Activated naive CD4-positive, alpha-beta T cell treated with anti-CD3 and anti-CD28 coated beads, Interleukin-2, amount 50 U/mL, for 24 hours (primary cell): ENCODE data around the gene BMPR2.
"Not testable (repeated sequence)": the region's sequence is repeated elsewhere in the genome, so short reads cannot be mapped to it uniquely, and the experiment has no call there.

Source experiments
- H3K27ac Mint-ChIP-seq: one replicate; pipeline ENCODE4 v1.8.0; 2021; ENCODE audit warnings: mild to moderate bottlenecking, mixed read lengths
- H3K27me3 Mint-ChIP-seq: one replicate; pipeline ENCODE4 v1.8.0; 2021; ENCODE audit warnings: mixed read lengths
- H3K36me3 Mint-ChIP-seq: one replicate; pipeline ENCODE4 v1.8.0; 2021; ENCODE audit warnings: mixed read lengths
- H3K4me1 Mint-ChIP-seq: one replicate; pipeline ENCODE4 v1.8.0; 2021; ENCODE audit warnings: mixed read lengths
- H3K4me3 Mint-ChIP-seq: one replicate; pipeline ENCODE4 v1.8.0; 2021; ENCODE audit warnings: mild to moderate bottlenecking, mixed read lengths
- H3K9me3 Mint-ChIP-seq: one replicate; pipeline ENCODE4 v1.8.0; 2021; ENCODE audit warnings: mixed read lengths

BMPR2 gene

DNA sequence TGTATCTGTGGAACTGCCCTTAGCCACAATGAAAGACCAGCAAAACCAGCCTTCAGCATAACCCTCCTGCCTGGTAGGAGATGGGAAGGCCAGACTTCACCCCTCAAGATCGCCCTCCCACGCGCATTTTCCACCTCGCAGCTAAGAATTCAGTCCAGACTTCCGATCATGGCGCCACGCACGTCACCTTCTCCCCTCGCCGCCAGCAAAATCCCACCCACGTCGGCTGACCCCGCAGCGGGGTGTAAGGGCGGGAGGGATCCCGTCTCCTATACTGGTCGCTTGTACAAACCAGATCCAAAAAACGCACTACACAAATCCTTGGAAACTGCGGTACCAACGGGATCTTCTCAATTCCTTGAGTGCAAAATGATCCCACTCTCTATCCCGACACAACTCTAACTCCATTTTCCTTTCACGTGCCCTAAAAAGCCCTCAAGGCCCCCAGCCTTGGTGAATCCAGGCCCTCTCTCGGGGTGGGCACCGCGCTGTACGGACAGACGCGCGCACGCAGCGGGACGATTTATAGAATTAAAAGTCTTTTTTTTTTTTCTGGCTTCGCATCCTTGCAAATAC is 1.0 kb upstream of the BMPR2 start:
- Mint-ChIP-seq H3K36me3 (no peaks in the 10 kb centered on the region), H3K27me3 (no peaks in the 10 kb centered on the region), H3K4me1 (peaks cover 29% of the 10 kb centered on the region), H3K27ac (peak overlapping the region; percentile 75), H3K9me3 (no peaks in the 10 kb centered on the region), H3K4me3 (peak overlapping the region; percentile 95)

DNA sequence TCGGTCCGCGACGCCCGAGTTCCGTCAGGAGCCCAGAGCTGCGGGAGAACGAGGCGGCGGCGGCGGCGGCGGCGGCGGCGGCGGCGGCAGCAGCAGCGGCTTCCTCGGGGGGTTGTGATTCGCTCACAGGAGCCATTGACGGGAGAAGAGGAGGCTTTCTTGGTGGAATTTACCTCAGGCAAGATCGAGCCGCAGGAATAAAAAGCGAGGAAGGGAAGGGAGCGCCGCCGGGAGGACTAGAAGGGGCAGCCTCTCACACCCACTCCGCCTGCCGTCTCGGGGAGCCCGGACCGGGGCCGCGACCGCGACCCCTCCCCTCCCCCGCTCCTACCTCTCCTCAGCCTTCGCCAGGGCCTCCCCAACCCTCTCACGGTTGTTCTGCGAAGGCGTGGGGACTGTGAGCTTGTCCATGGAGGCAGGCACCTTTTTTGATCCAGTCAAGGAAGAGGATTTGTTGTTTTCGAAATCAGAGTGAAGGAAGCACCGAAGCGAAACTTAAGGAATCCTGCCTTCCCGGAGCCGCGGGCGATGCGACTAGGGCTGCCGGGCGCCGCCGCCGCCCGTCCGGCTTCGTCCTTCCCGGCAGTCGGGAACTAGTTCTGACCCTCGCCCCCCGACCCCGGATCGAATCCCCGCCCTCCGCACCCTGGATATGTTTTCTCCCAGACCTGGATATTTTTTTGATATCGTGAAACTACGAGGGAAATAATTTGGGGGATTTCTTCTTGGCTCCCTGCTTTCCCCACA is 506 bp downstream of the BMPR2 start:
- peak overlapping the region; percentile 62 for H3K27ac Mint-ChIP-seq
- H3K36me3 Mint-ChIP-seq, result no peaks in the 10 kb centered on the region
- H3K9me3 Mint-ChIP-seq, result no peaks in the 10 kb centered on the region
- H3K4me1 Mint-ChIP-seq, result peaks cover 37% of the 10 kb centered on the region
- no peaks in the 10 kb centered on the region for H3K27me3 Mint-ChIP-seq
- peak overlapping the region; percentile 98 for H3K4me3 Mint-ChIP-seq

DNA sequence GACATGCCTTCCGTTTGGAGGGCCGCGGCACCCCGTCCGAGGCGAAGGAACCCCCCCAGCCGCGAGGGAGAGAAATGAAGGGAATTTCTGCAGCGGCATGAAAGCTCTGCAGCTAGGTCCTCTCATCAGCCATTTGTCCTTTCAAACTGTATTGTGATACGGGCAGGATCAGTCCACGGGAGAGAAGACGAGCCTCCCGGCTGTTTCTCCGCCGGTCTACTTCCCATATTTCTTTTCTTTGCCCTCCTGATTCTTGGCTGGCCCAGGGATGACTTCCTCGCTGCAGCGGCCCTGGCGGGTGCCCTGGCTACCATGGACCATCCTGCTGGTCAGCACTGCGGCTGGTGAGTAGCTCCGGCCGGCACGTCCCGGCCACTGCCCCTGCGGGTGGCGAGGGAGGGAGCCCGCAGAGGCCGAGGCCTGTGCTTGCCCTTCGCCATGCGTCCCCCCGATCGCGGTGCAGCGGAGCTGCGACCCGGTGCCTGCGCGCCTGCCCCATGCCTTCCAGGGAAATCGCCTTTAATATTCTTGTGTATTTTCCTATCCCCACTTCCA is 1.2 kb downstream of the BMPR2 start:
- no peaks in the 10 kb centered on the region for H3K36me3 Mint-ChIP-seq
- no peaks in the 10 kb centered on the region for H3K27me3 Mint-ChIP-seq
- H3K4me3 Mint-ChIP-seq, result peak overlapping the region; percentile 98
- peaks cover 39% of the 10 kb centered on the region for H3K4me1 Mint-ChIP-seq
- peak overlapping the region; percentile 72 for H3K27ac Mint-ChIP-seq
- H3K9me3 Mint-ChIP-seq, result no peaks in the 10 kb centered on the region

DNA sequence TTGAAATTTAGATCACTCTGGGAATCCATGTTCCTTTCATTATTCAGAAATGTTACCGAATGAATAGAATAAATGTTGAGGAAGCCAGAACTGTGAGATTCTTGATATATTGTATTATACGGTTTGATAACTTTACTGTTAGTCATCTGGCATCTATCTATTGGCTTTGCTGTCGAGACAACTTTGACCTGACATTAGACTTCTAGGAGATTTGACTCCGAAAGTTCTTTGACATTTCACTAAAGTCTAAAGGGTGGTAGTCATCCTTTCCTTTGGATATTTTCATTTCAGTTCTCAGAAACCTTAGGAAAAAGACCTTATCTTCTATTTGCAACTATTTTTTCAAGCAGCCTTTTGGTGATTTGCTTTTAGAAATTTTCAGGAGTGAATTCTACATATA is 1.9 kb downstream of the BMPR2 start:
- Mint-ChIP-seq H3K27ac (no peak overlapping the region), H3K4me1 (peaks cover 39% of the 10 kb centered on the region), H3K27me3 (no peaks in the 10 kb centered on the region), H3K36me3 (no peaks in the 10 kb centered on the region), H3K4me3 (peak overlapping the region; percentile 98), H3K9me3 (no peaks in the 10 kb centered on the region)

DNA sequence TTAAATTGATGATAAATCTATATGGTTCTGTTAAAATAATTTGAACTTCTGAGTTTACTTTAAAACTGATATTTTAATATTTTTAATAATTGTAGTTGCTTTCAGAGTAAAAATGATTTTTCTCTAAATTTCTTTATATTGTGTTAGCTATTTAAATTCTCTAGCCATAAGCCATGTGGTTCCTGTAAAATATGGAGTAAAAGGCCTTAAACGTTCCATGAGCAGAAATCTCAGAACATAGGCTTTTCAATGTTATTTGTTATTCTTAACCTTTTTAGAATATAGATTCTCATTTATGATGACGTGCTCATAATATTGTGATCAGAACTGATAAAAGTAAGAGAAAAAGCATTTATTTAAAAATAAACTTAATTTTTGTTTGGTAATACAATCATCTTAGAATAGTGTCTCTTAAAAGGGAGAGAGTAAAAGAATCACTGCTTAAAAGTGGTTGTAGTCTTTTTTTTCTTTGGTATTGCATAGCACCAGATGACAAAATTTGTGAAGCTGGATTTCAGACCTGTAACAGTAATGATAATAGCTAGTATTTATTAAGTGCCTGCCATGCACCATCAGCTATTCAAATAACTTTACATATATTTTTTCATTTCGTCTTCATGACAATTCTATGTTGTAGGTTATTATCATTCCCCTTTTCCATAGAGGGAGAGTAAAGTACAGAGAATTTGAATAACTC is 2.7 kb downstream of the BMPR2 start:
- Mint-ChIP-seq H3K36me3 (no peaks in the 10 kb centered on the region), H3K27ac (peak overlapping the region; percentile 65), H3K27me3 (no peaks in the 10 kb centered on the region), H3K9me3 (no peaks in the 10 kb centered on the region), H3K4me1 (peaks cover 39% of the 10 kb centered on the region), H3K4me3 (peak overlapping the region; percentile 98)

DNA sequence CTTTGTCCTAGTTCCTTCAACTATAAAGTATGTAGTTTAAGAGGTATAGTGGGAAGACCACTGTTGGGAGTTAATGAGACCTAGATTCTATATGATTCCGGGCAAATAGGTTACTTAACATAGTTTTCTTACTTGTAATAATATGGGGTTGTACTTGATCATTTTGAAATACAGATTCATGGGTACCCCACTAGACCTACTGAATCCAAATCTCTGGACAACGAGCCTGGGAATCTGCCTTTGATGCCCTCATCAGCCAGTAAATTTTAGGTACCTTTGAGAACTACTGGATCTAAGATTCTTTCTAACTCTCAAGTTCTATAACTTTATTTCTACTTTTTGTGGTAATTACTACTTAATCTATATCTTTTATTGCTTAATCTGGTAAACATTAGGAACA is 6.6 kb downstream of the BMPR2 start:
- no peaks in the 10 kb centered on the region for H3K9me3 Mint-ChIP-seq
- H3K36me3 Mint-ChIP-seq, result peaks cover 5% of the 10 kb centered on the region
- peaks cover 54% of the 10 kb centered on the region for H3K4me1 Mint-ChIP-seq
- H3K4me3 Mint-ChIP-seq, result no peak overlapping the region
- no peak overlapping the region for H3K27ac Mint-ChIP-seq
- no peaks in the 10 kb centered on the region for H3K27me3 Mint-ChIP-seq

DNA sequence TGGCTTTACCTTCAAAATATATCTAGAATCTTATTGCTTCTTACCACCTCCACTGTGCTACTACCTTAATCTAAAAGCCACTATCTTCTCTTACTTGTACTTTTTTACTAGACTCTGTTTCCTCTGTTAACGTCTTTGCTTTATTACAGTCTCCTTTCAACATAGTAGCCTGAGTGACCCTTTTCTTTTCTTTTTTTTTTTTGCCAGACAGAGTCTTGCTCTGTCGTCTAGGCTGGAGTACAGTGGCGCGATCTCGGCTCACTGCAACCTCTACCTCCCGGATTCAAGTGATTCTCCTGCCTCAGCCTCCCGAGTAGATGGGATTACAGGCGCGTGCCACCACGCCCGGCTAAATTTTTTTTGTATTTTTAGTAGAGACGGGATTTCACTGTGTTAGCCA is 10.4 kb downstream of the BMPR2 start:
- not testable (repeated sequence) for H3K27ac Mint-ChIP-seq, H3K4me3 Mint-ChIP-seq, H3K36me3 Mint-ChIP-seq, H3K27me3 Mint-ChIP-seq, H3K9me3 Mint-ChIP-seq
- H3K4me1 Mint-ChIP-seq, result peaks cover 30% of the 10 kb centered on the region

DNA sequence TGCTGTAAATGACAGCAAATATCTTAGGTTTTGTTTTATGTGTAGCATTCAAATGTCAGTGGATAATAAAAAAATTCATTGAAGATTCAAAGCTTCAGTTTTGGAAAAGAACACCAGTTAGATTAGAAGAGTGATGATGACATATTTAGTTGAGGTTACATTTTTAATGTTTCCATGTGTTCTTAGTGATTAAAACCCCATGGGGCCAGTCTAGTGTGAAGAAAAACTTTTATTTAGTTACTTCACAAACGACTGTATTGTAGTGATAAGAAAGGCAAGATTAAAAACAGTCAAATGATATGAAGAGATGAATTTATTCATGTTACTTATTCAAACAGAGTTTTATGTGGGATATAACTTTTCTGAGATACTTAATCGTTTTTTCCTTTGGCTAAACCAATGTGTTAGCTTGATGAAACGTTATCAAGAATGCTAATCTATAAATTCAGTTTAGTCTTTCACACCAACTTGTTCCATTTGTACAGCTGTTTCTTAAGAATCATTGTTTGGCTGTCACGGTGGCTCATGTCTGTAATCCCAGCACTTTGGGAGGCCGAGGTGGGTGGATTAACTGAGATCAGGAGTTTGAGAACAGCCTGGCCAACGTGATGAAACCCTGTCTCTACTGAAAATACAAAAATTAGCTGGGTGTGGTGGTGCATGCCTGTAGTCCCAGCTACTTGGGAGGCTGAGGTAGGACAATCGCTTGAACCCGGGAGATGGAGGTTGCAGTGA is 11.6 kb downstream of the BMPR2 start:
- Mint-ChIP-seq H3K27me3 (no peaks in the 10 kb centered on the region), H3K36me3 (peaks cover 5% of the 10 kb centered on the region), H3K4me1 (peaks cover 27% of the 10 kb centered on the region), H3K9me3 (no peaks in the 10 kb centered on the region), H3K27ac (no peak overlapping the region), H3K4me3 (no peak overlapping the region)

DNA sequence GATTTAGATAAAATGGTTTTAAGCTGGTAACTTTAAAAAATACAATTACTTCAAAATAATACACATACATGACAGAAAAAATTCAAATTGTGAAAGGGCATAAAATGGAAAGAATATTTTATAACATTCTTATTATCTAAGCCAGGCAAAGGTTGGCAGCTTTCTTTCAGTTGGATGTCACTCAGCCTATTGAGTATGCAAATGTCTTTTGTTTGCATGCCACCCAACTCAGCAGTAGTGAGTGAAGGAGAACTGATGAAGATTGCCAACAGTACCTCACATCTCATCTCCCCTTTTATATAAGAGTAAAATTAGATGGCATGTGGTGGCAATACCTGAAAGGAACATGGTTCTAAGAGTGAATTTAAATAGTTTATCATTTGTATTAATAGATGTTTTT is 24.8 kb downstream of the BMPR2 start:
- Mint-ChIP-seq H3K9me3 (no peaks in the 10 kb centered on the region), H3K36me3 (no peaks in the 10 kb centered on the region), H3K4me1 (peaks cover 12% of the 10 kb centered on the region), H3K4me3 (no peak overlapping the region), H3K27me3 (no peaks in the 10 kb centered on the region), H3K27ac (no peak overlapping the region)

DNA sequence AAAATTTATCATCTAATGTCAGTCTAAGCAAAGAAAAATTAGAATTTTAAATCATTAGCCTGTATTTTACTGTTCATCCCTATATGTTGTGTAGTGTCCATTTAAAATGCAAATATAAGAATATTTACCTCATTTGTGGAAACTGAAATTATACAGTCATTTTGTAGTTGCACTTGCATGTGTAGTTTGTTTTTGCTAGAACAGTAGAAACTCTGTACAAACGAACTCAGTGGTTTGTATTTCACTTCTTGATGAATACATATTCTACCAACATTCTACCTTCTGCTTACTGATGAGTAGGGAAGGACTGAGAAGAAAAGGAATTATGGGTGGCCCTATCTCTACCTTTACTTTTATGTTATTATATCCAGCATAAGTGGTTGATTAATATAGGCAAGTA is 29.7 kb downstream of the BMPR2 start:
- Mint-ChIP-seq H3K4me3 (no peak overlapping the region), H3K27me3 (no peaks in the 10 kb centered on the region), H3K9me3 (no peaks in the 10 kb centered on the region), H3K27ac (no peak overlapping the region), H3K4me1 (peaks cover 2% of the 10 kb centered on the region), H3K36me3 (no peaks in the 10 kb centered on the region)

DNA sequence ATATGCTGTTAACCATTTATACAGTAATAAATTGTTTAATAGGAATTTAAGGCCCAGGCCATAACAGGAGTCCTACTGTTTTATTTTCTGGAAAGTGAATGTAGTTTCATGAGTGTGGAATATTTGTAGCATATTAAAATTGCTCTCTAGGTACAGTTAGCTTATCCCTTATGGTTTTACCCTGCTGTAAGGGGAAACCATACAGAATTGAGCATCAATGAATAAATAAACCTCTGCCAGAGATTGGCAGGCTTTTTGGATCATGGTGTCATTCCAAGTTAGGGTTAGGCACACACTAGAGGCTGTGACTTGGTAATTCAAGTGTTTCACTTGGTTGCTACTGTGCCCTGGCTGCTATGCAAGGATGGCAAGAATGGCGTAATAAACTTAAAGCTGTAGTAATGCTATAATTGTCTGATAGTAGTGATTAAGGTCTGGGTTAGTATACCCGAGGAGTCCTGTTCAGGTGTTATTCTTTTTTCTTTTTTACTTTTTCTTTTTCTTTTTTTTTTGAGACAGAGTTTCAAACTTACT is 30.4 kb downstream of the BMPR2 start:
- Mint-ChIP-seq H3K27me3 (no peaks in the 10 kb centered on the region), H3K36me3 (no peaks in the 10 kb centered on the region), H3K4me1 (no peaks in the 10 kb centered on the region), H3K27ac (no peak overlapping the region), H3K4me3 (no peak overlapping the region), H3K9me3 (no peaks in the 10 kb centered on the region)

DNA sequence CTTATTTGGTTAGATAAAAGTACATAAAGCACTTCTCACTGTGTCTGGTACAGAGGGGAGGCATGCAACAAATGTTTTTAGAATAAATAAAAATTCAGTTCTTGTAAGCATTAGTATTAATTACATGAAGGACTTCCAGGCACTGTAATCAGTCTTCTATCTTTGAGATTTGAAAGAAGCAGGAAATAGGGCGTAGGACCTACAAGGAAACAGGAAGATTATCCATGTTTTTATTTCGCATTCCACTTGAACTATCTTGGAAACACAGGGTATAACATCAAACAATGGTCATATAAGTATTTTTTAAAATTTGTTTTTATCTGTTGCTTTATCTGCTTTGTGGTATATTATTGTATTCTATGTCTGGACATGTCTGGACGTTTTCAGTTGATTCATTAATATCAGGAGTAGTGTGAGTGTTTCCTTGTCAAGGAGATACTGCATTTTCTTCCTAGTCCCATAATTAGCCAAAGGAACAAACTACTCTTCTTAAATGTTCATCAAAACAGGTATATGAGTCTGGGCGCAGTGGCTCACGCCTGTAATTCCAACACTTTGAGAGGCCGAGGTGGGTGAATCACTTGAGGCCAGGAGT is 32.5 kb downstream of the BMPR2 start:
- Mint-ChIP-seq H3K4me1 (no peaks in the 10 kb centered on the region), H3K9me3 (no peaks in the 10 kb centered on the region)

DNA sequence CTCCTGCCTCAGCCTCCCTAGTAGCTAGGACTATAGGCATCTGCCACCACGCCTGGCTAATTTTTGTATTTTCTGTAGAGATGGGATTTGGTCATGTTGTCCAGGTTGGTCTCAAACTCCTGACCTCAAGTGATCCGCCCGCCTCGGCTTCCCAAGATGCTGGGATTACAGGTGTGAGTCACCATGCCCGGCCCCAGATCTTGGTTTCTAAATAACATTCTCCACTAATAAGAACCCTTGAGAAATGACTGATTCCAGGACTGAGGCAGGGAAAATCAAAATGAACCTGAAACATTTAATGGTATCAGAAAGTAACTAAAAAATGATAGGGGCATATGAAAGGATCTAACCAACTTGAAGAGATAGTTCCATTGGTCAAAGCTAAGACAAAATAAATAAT is 34.0 kb downstream of the BMPR2 start:
- no peaks in the 10 kb centered on the region for H3K36me3 Mint-ChIP-seq
- no peak overlapping the region for H3K27ac Mint-ChIP-seq
- H3K4me3 Mint-ChIP-seq, result no peak overlapping the region
- H3K27me3 Mint-ChIP-seq, result no peaks in the 10 kb centered on the region
- H3K9me3 Mint-ChIP-seq, result no peaks in the 10 kb centered on the region
- no peaks in the 10 kb centered on the region for H3K4me1 Mint-ChIP-seq

More for the DNA sequence above, 32.5 kb downstream of the BMPR2 start:
- Mint-ChIP-seq H3K27ac (no peak overlapping the region), H3K27me3 (no peaks in the 10 kb centered on the region), H3K4me3 (no peak overlapping the region), H3K36me3 (no peaks in the 10 kb centered on the region)

DNA sequence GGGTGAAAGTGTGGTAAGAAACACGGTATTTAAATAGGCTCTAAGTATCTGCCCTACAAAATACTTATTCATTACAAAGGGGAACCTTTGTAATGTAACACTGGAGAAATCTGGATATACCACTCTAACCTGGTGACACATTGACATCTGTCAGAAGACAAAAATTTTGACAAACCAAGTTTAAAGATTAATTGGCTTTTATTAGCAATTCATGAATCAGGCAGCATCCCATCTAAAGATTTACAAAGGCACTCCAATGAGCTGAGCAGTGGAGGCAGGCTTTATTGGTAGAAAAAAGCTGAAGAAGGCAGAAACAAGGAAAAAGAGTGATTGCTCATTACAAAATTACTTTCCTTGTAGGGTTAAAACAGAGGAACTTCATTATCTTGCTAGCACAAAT is 35.0 kb downstream of the BMPR2 start:
- Mint-ChIP-seq H3K27me3 (no peaks in the 10 kb centered on the region), H3K36me3 (peaks cover 3% of the 10 kb centered on the region), H3K4me3 (no peak overlapping the region), H3K27ac (no peak overlapping the region), H3K9me3 (no peaks in the 10 kb centered on the region), H3K4me1 (peaks cover 3% of the 10 kb centered on the region)

DNA sequence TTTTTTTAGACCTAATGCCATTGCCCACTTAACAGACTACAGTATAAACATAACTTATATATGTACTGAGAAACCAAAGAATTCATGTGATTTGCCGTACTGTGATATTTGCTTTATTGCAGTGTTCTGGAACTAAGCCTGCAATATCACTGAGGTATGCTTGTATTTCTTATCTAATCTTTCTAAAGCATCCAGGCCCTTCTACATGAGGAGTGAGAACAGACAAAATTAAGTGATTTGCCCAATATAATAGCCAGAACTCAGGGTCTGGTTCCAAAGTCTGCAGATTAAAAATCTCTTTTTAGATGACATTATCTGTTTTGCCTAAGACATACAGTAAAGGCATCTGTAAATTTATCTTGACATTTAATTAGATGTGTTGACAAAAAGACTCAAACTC is 41.9 kb downstream of the BMPR2 start:
- H3K36me3 Mint-ChIP-seq, result peaks cover 3% of the 10 kb centered on the region
- H3K27ac Mint-ChIP-seq, result no peak overlapping the region
- H3K9me3 Mint-ChIP-seq, result no peaks in the 10 kb centered on the region
- no peak overlapping the region for H3K4me3 Mint-ChIP-seq
- H3K27me3 Mint-ChIP-seq, result no peaks in the 10 kb centered on the region
- H3K4me1 Mint-ChIP-seq, result peaks cover 3% of the 10 kb centered on the region
